VCaP (cell line): Measurements from ENCODE around the gene NOS1.

Experiments
- H3K27ac ChIP-seq: fragments of 450-650 bp; 2 replicates; pipeline ENCODE4 v1.5.1; 2017
- TF ChIP-seq, protein P1 (sequence below): fragments of 450-650 bp; conservative IDR thresholded peaks from 2 replicates; pipeline ENCODE4 v1.5.1; 2017; ENCODE audit warnings: mild to moderate bottlenecking, moderate library complexity

Gene NOS1

DNA sequence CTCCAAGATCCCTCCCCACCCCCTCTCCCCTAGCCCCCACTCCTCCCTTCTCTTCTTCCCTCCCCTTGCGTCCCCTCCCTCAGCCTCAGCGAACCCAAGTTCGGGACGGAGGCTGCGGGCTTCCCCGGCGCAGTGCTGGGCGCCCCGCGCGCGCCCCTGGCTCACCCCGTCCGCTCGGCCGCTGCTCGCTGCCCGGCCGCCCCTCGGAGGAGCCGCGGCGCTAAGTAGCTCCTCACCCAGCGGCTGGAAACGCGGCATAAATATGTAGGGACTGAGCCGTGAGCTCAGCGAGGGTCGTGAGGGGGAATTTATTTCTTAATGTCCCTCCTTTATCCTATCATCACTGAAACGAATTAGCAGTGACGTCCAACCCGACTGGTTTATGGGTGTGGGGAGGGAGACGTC lies at the start of gene NOS1:
TSS of gene NOS1 (minus strand) at position 280 of the 405 bp plus-strand sequence. CDS start 30,557 bp downstream, outside the sequence.
- peak within 1 kb of the TSS; percentile 43; the same call in 1 of the 2 replicates for H3K27ac ChIP-seq
- TF ChIP-seq, protein P1, sequence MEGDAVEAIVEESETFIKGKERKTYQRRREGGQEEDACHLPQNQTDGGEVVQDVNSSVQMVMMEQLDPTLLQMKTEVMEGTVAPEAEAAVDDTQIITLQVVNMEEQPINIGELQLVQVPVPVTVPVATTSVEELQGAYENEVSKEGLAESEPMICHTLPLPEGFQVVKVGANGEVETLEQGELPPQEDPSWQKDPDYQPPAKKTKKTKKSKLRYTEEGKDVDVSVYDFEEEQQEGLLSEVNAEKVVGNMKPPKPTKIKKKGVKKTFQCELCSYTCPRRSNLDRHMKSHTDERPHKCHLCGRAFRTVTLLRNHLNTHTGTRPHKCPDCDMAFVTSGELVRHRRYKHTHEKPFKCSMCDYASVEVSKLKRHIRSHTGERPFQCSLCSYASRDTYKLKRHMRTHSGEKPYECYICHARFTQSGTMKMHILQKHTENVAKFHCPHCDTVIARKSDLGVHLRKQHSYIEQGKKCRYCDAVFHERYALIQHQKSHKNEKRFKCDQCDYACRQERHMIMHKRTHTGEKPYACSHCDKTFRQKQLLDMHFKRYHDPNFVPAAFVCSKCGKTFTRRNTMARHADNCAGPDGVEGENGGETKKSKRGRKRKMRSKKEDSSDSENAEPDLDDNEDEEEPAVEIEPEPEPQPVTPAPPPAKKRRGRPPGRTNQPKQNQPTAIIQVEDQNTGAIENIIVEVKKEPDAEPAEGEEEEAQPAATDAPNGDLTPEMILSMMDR, result no peak

DNA sequence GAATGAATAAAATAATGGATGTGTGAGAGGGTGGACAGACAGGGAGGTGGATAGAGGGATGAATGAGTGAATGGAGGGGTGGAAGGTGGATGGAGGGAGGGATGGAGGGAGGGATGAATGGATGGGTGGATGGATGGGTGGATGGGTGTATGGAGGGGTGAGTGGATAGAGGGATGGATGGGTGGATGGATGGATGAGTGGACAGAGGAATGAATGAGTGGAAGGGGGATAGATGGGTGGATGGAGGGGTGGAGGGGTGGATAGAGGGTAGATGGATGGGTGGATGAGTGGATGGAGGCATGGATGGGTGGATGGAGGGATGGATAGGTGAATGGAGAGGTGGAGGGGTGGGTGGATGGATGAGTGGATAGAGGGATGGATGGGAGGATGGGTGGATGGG lies 47.9 kb upstream of the NOS1 start:
- TF ChIP-seq, protein P1, result no peak
- H3K27ac ChIP-seq, result peak overlapping the region; percentile 93

DNA sequence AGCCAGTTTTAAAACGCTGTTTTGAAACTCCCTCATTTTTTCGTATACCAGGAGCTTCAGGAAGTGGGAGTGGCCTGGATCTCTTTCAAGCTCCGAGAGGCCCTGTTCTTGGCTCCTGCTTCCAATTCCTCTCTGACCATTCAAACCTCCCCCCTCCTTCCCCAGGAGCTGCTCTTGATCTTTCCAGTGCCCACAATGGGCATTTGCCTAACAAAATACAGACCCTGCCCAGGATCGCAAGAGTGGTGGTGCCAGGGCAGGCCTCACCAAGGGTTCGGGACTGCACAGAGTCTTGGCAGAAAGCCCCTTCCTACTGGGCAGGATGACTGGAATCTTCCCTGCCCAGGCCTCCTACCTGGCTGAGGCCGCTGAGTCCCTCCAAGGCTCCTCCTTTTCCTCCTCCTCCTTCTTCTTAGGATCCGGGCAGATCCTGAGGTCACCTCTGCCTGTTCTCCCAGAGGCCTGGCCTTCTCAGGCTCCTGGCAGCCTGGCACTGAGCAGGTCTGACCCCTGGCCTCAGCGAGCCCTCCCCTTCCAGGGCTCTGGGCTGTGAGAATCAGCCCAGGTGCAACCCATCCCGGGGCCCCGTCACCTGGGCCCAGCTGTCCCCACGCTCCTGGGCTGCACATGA lies 46.9 kb upstream of the NOS1 start:
- peak overlapping the region; percentile 93 for H3K27ac ChIP-seq
- TF ChIP-seq, protein P1, result no peak

DNA sequence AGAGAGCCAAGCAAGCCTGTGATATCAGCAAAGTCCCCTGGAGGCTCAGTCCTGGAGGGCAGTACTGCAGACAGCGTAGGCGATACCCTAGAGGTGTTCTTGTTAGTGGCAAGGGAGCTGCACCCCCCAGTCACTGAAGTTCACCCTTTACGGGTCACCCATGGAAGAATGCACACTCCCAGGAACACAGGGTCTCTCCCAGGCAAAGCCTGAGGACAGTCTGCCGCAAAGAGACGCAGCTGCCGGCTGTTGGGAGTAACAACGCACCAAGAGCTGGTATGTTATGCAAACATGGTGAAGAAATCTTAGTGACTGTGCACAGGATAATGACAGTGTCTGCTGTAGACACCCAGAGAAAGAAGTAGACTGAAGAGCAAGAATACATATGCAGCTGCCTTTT lies 43.5 kb upstream of the NOS1 start:
- TF ChIP-seq, protein P1, result no peak
- H3K27ac ChIP-seq, result no peak overlapping the region

DNA sequence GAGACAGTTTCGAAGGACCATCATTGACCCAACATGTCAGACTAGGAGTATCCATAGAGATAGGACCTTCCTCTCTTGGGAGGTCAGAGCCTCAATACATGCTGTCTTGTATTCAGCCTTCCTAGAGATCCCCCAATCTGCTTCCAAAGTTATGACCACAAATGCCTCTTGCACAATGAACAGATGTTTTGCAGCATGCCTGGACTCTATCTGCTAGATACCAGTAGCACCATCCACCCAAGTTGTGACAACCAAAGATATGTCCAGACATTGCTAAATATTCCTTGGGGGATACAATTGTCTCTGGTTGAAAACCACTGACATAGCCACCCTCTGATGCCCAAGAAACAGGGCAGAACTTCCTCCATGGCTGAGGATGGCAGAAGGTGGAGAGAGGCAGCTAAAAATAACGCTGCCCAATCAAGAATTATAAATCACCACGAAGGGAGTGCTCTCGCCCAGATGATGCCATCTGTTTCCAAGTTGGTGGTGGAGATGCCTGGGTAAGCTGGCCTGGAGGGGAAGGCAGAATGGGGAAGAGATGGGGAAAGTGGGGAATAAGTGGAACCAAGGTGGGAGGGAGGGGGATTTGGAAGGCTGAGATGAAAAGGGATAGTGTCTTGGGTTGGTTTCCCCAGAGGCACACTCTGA lies 42.9 kb upstream of the NOS1 start:
- no peak overlapping the region for H3K27ac ChIP-seq
- TF ChIP-seq, protein P1, result no peak

DNA sequence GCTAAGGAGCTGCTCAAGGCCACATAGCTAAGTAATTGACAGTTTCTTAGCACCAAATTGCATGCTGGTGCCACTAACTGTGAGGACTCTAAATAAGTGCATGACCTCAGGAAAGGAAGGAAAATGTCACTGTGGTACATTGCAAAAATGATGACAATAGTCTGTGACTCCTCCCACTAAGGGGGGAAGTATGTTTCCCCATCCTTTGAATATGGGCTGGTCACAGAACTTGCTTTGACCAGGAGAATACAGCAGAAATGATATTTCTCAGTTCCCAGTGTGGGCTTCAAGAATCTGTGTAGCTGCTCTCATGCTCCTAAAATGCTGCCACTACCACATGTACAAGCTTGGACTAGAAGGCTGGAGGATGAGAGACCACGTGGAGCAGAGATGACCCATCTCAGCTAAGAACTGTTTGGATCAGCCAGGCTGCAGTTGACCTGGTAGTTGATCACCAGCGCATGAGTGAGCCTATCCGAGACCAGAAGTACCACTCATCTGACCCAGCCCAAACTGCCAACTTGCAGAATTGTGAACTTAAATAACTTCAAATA lies 42.2 kb upstream of the NOS1 start:
- TF ChIP-seq, protein P1, result no peak
- H3K27ac ChIP-seq, result no peak overlapping the region

DNA sequence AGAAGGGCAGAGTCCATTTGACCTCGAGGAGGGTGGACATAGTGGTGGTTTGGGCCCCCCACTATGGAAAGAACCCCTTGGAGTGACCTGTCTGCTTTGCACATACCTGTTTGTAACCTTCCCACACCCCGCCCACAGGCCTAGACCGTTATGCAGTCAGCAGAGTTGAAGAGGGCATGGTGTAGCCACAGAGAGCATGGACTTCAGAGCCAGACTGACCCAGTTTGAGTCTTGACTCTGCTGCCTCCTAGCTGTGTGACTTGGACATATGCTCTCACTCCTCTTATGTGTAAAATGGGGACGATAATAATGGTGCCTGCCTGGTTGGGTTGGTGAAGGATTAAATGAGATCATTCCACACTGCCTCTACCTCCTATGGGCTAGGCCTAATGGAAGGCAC lies 40.9 kb upstream of the NOS1 start:
- TF ChIP-seq, protein P1, result no peak
- H3K27ac ChIP-seq, result no peak overlapping the region
